Thoracic aorta (tissue), 2 donors: Measurements from ENCODE around the gene RNF217. TPM values are rescaled to one million over a fixed set of nuclear protein-coding genes. Genes with fewer than 3 reads are reported as not detected.

Source experiments
- ATAC-seq: fragments of 150-250 bp; one replicate; pipeline ENCODE4 v1.8.0; 2017; ENCODE audit warnings: low read depth; ENCODE audit not compliant: insufficient number of reproducible peaks, low FRiP score
- DNase-seq: peaks from one replicate; pipeline ENCODE4 v3.0.0-alpha.2; 2020; ENCODE audit warnings: low spot score
- H3K27ac ChIP-seq, 2 donors: fragments of 200-600 bp; sonication (generic); 1 replicate in 1 of 2; 2 replicates in 1 of 2; pipeline ENCODE4 v1.5.1; 2016; ENCODE audit warnings: mild to moderate bottlenecking in 2 of 2, moderate library complexity in 2 of 2
- H3K27me3 ChIP-seq: fragments of 200-600 bp; sonication (generic); replicated peaks from 2 replicates; pipeline ENCODE4 v1.6.0; 2016; ENCODE audit warnings: mild to moderate bottlenecking; ENCODE audit not compliant: insufficient read depth
- H3K36me3 ChIP-seq: fragments of 200-600 bp; sonication (generic); one replicate; pipeline ENCODE4 v1.5.1; 2016
- H3K4me1 ChIP-seq, 2 donors: fragments of 200-600 bp; sonication (generic); 1 replicate in 1 of 2; 2 replicates in 1 of 2; pipeline versions ENCODE4 v1.5.1 to v1.6.0; 2016; ENCODE audit warnings: low read depth in 2 of 2, mild to moderate bottlenecking in 1 of 2; ENCODE audit not compliant: control insufficient read depth in 1 of 2
- H3K4me3 ChIP-seq: fragments of 200-600 bp; sonication (generic); 2 replicates; pipeline ENCODE4 v1.5.1; 2016; ENCODE audit warnings: mild to moderate bottlenecking
- H3K9me3 ChIP-seq: fragments of 200-600 bp; sonication (generic); 2 replicates; pipeline ENCODE4 v1.5.1; 2016
- CTCF ChIP-seq: fragments of 200-600 bp; sonication (generic); IDR thresholded peaks from one replicate; pipeline ENCODE4 v1.5.1; 2019; ENCODE audit warnings: antibody characterized with exemption
- total RNA-seq, 2 donors: library from RNA; depleted of rRNA; stranded (reverse); fragments of >200 nt; gene quantifications; one replicate each; pipeline versions ENCODE4 v1.1.0 to v1.2.3, GENCODE V29; 2016

Gene RNF217
- total RNA-seq, 2 donors from 2014 or later, result 36.3 to 44.2 TPM

GRCh38 chr6:125076482-125076742 lies 114.2 kb downstream of the RNF217 start:
- peaks cover 3% of the 10 kb centered on the region for H3K36me3 ChIP-seq
- no peaks in the 10 kb centered on the region for H3K9me3 ChIP-seq
- no peaks in the 10 kb centered on the region for H3K27me3 ChIP-seq
- no peak overlapping the region for H3K27ac ChIP-seq
- H3K4me3 ChIP-seq, result no peak overlapping the region
- H3K4me1 ChIP-seq, result peaks cover 0 to 10% of the 10 kb centered on the region in 2 donors
- DNase-seq (no peak), ATAC-seq (no peak)
- TF ChIP-seq CTCF, result no peak

GRCh38 chr6:125077453-125077852 lies 115.2 kb downstream of the RNF217 start:
- no peak for ATAC-seq

GRCh38 chr6:125078602-125079321 lies 116.5 kb downstream of the RNF217 start:
- no peaks in the 10 kb centered on the region for H3K9me3 ChIP-seq
- no peak for TF ChIP-seq CTCF
- no peak for DNase-seq
- H3K27ac ChIP-seq, result no peak overlapping the region
- ATAC-seq, result no peak
- H3K4me3 ChIP-seq, result no peak overlapping the region
- H3K4me1 ChIP-seq, result peaks cover 0 to 10% of the 10 kb centered on the region in 2 donors
- no peaks in the 10 kb centered on the region for H3K27me3 ChIP-seq
- peaks cover 7% of the 10 kb centered on the region for H3K36me3 ChIP-seq

More at GRCh38 chr6:125077453-125077852, 115.2 kb downstream of the RNF217 start:
- Histone ChIP-seq H3K27ac (no peak overlapping the region), H3K27me3 (no peaks in the 10 kb centered on the region), H3K4me3 (no peak overlapping the region), H3K9me3 (no peaks in the 10 kb centered on the region), H3K4me1 (peaks cover 0 to 10% of the 10 kb centered on the region in 2 donors), H3K36me3 (peaks cover 7% of the 10 kb centered on the region)
- TF ChIP-seq CTCF, result no peak
- DNase-seq, result no peak

GRCh38 chr6:125082908-125083683 lies 120.9 kb downstream of the RNF217 start:
- H3K27ac ChIP-seq, result no peak overlapping the region
- ATAC-seq (no peak), DNase-seq (no peak)
- peaks cover 4% of the 10 kb centered on the region for H3K36me3 ChIP-seq
- no peaks in the 10 kb centered on the region for H3K9me3 ChIP-seq
- no peak overlapping the region for H3K4me3 ChIP-seq
- peaks cover 6 to 28% of the 10 kb centered on the region in 2 donors for H3K4me1 ChIP-seq
- no peaks in the 10 kb centered on the region for H3K27me3 ChIP-seq
- no peak for TF ChIP-seq CTCF

GRCh38 chr6:125083684-125083990 lies 121.4 kb downstream of the RNF217 start:
- Histone ChIP-seq H3K27ac (no peak overlapping the region), H3K4me1 (peaks cover 6 to 33% of the 10 kb centered on the region in 2 donors), H3K36me3 (peaks cover 4% of the 10 kb centered on the region), H3K4me3 (no peak overlapping the region), H3K9me3 (no peaks in the 10 kb centered on the region), H3K27me3 (no peaks in the 10 kb centered on the region)
- DNase-seq (no peak), ATAC-seq (no peak)
- TF ChIP-seq CTCF, result no peak
